Suprapubic skin (tissue), 3 donors: ENCODE measurements around the gene PPP2R1A.

ENCODE experiments used
- EP300 ChIP-seq: sonication (generic); formaldehyde crosslinking; IDR thresholded peaks from one replicate; pipeline ENCODE4 v1.6.1; 2017; ENCODE audit warnings: antibody characterized with exemption
- TF ChIP-seq, protein P1 (sequence below), 2 donors: fragments of 200-600 bp in 1 of 2; fragments of 450-650 bp in 1 of 2; sonication (generic) in 1 of 2; IDR thresholded peaks; one replicate each; pipeline ENCODE4 v1.5.1; 2016 to 2019; ENCODE audit warnings: antibody characterized with exemption in 2 of 2, mild to moderate bottlenecking in 1 of 2, moderate library complexity in 1 of 2

DNA sequence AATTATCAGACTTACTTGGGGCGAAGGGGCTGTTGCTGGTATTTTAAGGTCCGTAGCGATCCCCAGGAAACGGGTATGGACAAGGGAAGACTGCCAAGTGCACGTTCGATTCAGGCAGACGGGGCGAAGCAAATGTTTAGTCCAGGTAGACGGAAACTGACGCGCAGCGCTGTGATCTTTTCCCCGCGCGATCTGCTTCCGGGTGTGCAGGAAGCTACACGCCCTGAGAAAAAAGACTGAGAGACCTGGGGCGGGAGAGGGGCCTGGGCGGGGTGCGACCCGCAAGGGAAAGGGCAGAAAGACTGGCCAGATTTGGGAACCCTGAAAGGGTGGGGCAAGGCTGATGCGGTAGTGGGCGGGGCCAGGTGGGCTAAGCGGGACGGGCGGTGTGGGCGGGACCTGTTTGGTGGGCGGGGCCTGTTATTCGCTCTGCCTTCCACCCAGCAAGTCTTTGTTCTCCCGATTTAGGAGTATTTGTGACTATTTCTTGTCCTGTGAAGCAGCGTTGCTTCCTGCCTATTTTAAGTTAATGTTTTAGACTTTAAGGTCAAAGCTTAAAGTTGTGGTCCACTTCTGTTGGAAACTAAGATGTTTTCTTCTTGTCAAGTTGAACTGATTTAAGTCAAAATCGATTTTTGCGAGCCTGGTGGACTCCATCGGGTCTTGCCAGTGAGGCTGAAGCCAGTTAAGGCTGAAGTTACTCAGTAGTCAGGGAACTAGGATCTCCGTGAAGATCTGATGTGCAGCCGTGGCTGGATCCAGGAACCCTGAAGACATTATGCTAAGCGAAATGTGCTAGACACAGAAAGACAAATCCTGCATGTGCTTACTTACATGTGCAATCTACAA, 18.3 kb upstream of the PPP2R1A start, which contains the start of gene ZNF836:
- TF ChIP-seq EP300: no peak
- TF ChIP-seq, protein P1, sequence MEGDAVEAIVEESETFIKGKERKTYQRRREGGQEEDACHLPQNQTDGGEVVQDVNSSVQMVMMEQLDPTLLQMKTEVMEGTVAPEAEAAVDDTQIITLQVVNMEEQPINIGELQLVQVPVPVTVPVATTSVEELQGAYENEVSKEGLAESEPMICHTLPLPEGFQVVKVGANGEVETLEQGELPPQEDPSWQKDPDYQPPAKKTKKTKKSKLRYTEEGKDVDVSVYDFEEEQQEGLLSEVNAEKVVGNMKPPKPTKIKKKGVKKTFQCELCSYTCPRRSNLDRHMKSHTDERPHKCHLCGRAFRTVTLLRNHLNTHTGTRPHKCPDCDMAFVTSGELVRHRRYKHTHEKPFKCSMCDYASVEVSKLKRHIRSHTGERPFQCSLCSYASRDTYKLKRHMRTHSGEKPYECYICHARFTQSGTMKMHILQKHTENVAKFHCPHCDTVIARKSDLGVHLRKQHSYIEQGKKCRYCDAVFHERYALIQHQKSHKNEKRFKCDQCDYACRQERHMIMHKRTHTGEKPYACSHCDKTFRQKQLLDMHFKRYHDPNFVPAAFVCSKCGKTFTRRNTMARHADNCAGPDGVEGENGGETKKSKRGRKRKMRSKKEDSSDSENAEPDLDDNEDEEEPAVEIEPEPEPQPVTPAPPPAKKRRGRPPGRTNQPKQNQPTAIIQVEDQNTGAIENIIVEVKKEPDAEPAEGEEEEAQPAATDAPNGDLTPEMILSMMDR (IDR thresholded peaks at IDR 0.05): no peak
